Stimulated activated CD4-positive, alpha-beta T cell treated with anti-CD3 and anti-CD28 coated beads, TNF-alpha, amount 100 ng/mL, for 48 hours (primary cell): ENCODE measurements around the gene SAG.
"Not testable (repeated sequence)": the region's sequence is repeated elsewhere in the genome, so short reads cannot be mapped to it uniquely, and the experiment has no call there.

Experiments used
- DNase-seq, 3 donors: peaks; one replicate each; pipeline ENCODE4 v3.0.0-alpha.2; 2020; ENCODE audit warnings: low read depth in 3 of 3

The SAG gene

DNA sequence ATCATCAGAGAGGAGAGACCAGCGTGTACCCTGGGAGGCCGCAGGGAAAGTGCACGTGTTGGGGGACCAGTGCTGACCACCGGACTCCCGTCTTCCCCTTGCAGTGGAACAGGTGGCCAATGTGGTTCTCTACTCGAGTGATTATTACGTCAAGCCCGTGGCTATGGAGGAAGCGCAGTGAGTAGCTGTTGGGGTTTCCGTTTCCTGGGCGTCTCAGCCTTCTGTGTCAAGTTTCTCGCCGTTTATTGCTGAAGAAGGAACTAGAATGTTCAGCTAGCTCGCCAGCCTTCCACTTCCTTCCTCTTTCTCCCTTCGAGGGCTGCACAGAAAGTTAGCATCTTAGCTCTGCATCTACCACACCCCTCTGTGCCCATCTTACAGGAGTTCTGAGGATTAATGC is 23.9 kb downstream of the SAG start:
- peak in 1 of 3 donors; percentile 18 for DNase-seq

DNA sequence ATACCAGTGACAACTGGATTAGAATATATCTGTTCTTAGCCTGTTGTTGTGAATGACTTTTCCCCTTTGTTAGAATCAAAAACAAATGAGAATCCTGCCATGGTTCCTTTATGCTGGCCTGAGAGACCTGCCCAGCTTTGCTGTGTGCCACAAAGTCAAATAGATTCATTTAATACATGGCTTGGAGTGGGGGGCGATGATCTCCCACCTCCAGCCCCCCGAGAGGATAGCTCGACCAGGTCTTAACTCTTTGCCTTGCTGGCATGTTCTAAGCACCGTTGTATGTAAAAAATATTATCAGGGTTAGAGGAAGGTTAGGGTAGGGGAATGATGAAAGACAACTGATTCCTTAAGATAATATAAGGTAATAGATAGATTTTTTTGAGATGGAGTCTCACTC is 24.5 kb downstream of the SAG start:
- no peak for DNase-seq

DNA sequence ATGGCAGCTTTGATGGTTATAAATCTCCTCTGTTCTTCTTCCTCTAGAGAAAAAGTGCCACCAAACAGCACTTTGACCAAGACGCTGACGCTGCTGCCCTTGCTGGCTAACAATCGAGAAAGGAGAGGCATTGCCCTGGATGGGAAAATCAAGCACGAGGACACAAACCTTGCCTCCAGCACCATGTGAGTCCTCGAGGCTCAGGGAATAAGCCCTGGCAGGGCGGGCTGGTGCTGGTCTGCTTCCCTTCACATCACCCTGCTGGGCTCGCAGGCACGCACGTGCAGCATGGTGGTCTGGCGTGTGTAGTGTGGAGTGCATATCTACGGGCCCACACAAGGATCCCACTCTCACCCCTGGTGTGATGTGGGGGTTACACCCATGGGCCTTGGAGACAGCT is 27.3 kb downstream of the SAG start:
- no peak for DNase-seq

DNA sequence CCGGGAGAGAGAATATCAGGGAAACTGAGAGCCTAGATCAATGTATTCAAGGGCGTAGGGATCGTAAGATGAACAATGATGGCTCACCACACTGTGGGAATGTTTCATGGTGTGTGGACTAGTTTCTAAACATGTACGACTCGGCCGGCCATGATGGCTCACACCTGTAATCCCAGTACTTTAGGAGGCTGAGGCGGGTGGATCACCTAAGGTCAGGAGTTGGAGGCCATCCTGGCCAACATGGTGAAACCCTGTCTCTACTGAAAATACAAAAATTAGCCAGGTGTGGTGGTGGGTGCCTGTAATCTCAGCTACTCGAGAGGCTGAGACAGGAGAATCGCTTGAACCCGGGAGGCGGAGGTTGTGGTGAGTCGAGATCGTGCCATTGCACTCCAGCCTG is 28.5 kb downstream of the SAG start:
- not testable (repeated sequence) for DNase-seq

DNA sequence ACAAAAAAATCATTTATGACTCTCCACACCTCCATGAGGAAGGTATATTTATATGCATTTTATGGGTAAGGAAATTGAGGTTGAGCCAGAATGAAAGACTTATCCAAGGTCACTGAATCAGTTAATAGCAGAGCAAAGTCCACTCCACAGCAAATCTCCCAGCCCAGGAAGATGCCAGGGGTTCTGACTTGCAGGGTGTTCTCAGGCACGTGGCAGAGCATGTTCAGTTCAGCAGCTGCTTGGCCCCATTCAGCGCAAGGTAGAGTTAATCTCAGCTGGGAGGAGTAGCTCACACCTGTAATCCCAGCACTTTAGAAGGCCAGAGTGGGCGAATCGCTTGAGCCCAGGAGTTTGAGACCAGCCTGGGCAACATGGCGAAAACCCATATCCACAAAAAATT is 28.9 kb downstream of the SAG start:
- DNase-seq: no peak

DNA sequence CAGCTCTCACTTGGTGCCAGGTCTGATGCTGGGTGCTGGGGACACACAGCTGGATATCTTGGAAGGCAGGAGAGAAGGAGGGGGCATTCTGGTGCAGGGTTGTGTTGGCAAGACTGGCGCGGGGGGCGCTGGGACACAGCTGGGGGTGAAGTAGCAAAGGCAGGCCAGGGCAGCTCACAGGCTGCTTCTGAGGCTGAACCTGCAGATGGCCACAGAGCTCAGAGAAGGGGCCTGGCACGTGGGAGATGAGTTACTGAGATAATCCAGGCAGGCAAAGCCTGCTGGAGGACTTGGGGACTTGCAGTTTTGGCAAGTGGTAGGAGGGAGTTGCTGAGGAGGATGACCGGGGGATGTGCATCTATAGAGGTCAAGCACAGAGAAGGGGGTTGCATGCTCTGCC is 30.4 kb downstream of the SAG start:
- no peak for DNase-seq

DNA sequence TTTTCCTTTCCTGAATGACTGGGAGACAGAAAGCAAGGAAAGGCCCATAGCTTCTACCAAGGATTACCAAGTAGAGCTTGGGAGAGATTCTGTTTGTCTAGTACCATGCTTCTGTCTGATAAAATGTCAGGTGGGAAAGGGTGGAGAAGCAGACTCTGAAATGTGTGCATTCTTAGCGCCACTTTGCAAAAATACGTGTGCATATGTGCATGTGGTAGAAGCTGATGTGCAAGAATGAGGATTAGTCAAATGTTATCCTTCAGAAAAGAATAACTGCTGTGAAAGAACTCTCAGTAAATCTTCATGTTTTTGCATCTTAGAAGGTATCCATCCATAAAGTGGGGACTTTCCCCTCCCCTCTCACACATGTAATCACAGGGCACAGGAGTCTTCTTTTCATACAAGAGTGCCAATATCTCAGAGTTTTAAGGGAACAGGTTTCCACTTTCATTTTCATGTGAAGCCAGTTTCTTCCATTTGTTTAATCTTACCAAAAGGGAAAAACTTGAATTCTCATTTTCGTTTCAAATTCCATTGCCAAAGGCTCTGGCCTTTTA is 31.3 kb downstream of the SAG start:
- DNase-seq: no peak

DNA sequence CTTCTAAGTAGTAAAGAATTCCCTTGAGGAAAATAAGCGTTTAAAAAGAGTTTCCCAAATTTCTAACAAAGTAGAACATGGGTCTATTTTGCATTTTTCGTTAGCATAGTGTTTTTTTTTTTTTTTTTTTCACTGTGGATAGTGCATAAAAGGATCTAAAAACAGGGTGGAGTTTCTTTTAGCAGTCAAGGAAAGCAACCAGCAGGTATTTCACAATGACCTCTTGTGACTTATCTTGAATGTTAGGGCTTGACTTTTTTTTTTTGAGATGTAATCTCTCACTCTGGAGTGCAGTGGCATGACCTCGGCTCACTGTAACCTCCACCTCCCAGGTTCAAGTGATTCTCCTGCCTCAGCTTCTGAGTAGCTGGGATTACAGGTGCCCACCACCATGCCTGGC is 31.8 kb downstream of the SAG start:
- no peak for DNase-seq

DNA sequence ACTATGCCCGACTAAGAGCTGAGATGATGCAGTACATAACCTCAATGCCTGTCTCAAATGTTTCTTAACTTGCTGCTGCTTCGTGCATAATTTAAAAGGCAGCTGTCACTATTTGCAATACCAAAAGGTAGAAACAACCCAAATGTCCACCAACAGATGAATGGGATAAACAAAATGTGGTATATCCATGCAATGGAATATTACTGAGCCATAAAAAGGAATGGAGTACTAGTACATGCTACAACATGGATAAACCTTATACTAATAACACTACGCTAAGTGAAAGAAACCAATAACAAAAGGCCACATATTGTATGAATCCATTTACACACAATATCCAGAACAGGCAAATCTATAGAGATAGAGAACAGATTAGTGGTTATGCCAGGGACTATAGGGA is 33.7 kb downstream of the SAG start:
- no peak for DNase-seq

DNA sequence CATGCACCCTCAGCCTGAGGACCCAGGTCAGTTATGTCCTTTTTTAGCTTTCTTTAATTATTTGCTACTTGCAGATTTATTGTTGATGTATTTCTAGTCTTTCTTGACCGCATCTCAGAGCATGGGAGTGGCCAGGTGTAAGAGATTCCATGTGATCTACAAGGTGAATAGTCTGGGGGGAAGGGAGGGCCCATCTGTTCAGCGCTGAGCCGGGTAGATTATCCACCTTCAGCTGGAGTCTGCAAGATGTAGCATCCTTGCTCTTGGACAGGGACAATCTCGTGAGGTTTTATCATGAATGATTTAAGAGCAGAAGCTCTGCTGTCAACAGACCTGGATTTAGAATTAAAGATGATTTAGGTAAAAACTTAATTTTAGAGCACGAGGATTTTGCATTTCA is 34.7 kb downstream of the SAG start:
- DNase-seq: no peak

DNA sequence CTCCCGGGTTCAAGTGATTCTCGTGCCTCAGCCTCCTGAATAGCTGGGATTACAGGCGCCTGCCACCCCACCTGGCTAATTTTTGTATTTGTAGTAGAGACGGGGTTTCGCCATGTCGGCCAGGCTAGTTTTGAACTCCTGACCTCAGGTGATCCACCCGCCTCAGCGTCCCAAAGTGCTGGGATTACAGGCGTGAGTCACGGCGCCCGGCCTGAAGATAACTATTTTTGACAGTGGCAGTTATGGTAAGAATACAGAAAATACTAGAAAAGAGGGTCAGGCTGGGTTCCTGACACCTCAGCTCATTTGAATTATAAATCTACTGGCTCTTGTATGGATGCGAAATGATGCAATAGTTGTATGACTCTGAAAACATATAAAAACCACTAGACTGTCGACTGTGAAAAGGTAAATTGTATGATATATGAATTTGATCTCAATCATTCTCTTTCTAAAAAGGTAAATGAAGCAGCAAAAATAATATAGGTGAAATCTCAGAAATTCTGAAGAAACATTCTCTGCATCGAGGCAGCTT is 35.6 kb downstream of the SAG start:
- no peak for DNase-seq

DNA sequence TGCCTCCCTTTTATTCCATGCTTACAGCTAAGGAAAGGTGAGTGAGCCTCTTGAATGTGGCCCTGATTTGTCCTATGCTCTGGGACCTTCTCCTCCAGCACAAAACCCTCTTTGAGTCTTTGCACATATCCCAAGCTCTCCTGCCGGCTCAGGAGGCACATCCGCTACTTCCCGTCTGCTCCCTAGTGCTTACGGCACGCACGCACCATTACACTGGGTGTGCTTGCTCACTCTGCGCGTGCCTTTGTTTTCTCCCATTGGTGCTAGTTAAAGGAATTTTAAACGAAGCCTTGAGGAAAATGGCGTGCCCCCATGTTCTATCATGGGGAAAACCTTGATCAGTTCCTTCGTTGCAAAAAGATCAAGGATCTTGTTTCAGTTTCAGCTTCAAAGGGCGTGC is 38.8 kb downstream of the SAG start:
- no peak for DNase-seq

DNA sequence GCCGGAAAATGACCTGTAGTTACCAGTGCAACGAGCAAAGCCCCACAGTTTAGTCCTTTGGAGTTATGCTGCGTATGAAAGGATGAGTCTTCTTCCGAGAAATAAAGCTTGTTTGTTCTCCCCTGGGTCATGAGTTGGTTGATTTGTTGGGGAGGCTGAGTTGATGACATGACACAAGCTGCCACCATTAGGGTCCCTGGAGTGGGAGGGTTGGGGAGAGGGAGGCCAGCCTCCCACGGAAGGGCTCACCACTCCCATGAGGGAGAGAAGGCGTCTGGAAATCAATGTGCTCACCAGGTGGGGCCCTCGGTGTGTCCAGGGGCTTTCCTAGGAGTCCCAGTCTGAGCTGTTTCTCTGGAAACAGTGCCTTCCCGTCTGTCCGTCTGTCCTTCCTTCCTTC is 39.3 kb downstream of the SAG start:
- no peak for DNase-seq

DNA sequence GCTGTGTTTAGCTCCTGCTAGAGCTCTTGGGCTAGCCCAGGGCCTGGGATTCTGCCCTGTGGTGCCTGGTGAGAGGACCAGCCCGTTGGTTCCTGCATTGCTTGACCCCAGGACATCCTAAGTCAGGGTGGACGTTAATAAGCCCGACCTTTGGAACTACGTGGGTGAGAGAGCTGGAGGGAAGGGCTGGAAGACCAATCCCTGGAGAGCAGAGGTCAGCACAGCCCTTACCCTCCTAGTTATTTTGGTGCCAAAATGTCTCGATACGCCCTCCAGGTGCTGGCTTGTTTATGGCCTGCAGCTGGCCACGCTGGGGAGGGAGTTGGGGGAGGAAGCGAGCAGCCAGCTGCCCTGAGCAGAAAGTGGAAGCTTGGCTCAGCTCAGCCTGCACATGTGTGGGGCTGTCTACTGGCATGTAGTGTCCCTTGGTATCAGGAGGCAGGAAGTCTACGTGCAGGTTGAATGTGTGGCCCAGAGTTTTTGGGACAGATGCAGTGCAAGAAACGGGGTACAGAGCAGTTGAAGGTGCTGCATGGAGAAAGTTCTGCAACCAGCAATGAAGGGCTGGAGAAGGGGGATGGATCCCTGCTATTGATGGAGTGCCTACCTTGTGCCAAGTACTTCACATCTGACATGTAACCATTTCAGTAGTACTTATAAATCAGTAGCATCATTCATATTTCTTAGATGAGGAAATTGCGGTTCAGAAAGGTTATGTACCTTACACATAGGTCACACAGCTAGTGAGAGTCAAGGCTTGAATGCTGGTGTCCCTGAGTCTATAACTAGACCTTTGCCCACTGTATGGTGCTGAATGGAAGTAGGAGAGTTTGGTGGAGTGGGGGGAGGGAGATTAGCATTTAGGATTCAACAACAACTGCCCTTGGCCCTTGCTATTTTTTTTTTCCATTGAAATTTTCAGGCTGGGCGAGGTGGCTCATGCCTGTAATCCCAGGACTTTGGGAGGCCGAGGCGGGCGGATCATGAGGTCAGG is 41.7 kb downstream of the SAG start:
- DNase-seq: no peak

DNA sequence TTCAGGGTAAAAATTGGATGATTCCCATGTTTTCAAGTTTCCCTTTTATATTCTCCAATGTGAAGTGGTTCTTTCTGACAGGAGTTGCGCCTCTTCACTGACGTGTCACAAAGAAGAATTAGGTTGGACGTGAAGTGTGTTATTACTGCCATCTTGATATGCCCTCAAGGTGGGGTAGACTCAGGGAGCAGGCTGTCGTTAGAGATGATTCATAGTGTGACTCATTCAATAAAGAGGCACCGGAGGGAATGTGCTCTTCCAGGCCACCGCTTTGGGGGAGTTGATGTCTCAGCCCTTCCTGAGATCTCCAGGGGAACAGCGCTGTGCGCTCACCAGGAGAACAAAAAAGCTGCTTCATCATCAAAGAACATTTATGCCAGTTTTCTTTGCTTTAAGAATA is 43.1 kb downstream of the SAG start:
- no peak for DNase-seq

DNA sequence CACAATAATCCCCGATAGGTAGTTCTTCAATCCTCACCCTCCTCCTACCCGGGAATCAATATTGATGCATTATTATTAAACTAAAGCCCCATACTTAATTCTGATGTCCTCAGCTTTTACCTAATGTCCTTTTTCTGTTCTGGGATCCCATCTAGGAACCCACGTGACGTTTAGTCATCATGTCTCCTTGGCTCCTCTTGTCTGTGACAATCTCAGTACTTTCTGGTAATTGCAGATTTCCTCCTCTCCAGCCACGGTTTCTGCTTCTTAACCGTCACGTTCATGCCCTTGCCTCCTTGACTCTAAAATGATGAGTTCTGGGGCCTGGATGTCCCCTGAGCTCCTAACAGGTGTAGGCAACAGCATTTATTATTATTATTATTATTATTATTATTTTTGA is 43.8 kb downstream of the SAG start:
- no peak for DNase-seq

DNA sequence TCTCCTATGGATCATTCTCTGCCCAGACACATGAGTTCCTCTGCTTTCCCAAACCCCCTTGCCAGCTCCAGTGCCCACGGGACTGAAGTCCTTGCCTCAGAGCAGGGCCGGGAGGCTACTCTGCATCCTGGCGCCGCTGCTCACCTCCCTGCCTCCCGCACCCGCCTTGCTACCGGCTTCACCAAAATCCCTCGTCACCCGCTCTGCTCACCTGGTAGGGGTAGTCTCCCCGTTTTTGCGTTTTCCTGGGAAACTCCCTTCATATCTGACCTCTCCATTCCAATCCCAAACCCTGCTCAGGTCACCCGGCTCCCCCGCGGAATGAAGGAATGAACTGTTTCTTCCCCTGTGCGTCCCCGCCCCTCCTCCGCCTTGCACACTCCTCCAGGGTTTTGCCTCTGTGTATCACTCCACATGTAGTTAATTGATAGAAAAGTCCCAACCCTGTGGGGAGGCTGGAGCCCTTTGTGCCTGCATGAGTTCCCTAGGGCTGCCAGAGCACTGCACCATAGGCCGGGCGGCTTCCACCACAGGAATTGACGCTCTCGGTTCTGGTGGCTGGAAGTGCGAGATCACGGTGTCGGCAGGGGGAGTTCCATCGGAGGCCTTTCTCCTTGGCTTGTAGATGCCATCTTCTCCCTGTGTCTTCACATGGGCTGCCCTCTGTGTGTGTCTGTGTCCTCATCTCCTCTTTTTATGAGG is 44.7 kb downstream of the SAG start:
- no peak for DNase-seq

DNA sequence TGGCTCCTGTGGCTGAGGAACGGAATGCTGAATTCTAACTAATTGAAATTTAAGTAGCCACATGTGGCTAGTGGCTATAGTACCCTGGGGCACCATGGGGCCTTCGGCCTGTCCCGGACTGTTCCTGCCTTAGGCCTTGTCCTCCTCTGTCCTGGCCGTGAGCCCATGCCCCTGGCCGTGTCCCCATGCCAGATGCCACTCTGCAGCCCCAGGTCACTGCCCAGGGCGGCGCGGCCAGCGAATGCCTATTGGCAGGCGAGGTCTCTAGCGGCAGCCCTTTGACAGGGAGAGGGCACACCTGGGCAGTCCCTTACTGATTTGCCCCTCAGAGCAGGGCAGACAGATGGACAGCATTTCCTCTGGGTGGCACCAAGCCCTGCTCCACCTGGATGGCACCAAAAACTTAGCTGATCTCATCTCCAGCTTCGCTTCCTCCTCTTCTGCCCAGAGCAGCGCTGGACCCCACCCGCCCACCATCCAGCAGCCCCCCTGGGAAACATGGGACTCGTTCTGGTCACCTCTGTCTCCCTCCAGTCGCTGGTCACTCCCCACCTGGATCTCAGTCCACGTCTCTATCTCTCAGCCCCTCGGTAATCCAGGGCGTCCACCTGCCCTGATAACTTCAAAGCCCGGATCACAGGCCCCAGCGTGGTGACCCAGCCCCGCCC is 45.6 kb downstream of the SAG start:
- no peak for DNase-seq

DNA sequence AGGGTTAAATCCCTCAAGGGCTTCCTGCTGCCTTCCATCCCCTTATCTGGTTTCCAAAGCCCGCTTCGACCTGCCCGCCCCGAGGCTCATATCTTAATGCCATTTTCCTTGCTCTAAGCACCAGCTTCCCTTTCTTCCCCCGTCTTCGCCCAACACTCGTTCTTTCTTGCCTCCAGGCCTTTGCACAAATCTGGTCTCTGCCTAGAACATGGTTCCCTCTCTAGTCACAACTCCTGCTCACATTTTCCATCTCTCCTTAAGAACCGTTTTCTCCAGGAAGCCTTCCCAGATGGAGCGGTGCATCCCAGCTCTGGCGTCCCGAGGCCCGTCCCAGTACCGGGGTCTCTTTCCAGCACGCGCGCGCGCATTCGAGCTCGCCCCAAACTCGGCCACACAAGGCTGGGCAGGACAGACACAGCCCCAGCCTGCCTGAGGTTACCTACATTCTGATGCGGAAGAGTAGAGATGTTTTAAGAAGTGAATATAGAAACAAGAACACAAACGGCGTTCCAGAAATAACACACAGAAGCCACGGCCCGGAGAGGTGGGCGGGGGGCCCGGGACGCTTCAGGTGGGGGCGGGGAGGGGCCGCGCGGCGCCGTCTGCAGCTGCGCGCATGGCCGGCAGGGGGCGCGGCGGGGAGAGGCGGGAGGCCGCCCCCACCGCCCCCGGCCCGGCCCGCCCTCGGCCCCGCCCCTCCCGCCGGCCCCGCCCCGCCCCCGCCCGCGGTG is 46.3 kb downstream of the SAG start, which contains the start of gene DGKD:
DGKD (plus strand) TSS at position 726 of the 731 bp plus-strand sequence. CDS start 25 bp downstream, outside the sequence.
- peak in 2 of 3 donors; percentile 52 to 72 for DNase-seq

DNA sequence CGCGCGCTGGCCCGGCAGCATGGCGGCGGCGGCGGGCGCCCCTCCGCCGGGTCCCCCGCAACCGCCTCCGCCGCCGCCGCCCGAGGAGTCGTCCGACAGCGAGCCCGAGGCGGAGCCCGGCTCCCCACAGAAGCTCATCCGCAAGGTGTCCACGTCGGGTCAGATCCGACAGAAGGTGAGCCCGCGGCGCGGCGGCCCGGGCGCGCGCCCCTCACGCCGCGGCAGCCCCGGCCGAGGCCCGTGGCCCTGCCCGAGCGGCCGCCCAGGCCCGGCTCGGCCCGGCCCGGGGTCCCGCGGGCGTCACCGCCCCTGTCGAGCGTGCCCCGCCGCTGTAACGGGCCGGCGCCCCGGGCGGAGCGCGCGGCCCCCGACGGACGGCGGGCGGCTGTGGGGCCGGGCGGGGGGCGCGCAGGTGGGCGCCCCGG is 46.9 kb downstream of the SAG start:
- DNase-seq: no peak

DNA sequence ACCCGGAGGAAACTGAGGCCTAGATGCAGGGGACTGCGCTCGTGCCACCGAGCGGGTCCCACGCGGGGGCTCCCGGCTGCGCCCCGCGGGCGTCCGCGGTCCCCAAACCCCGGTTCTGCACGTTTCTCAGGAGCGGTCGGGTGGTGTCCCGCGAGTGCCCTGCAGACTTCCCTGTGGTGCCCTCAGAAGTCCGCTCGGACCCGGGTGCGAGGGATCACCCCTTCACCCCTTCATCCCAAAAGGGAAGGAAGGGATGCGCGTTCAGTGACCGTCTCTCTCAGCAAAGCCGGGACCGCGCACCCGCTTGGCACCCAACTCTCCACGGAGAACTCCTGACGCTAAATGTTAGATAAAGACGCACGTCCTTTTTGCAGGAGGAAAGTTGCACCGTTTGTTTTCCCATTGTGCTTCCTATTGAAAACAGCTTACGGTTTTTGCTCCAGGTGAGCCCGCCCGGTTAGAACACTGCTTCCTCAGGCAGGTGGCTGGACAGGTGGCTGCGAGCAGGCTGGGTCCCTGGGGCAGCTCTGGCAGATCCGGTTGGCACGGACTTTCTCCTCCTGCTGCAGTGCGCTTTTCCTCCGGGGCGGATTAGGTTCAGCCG is 47.5 kb downstream of the SAG start:
- DNase-seq: no peak
